ENCODE results near the gene CYP1A2. TPM values are rescaled to one million over a fixed set of nuclear protein-coding genes. Genes with fewer than 3 reads are reported as not detected.
"Not testable (repeated sequence)": the region's sequence is repeated elsewhere in the genome, so short reads cannot be mapped to it uniquely, and the experiment has no call there.

The CYP1A2 gene
- total RNA-seq, 1 donor from 2014 or later, result not detected

DNA sequence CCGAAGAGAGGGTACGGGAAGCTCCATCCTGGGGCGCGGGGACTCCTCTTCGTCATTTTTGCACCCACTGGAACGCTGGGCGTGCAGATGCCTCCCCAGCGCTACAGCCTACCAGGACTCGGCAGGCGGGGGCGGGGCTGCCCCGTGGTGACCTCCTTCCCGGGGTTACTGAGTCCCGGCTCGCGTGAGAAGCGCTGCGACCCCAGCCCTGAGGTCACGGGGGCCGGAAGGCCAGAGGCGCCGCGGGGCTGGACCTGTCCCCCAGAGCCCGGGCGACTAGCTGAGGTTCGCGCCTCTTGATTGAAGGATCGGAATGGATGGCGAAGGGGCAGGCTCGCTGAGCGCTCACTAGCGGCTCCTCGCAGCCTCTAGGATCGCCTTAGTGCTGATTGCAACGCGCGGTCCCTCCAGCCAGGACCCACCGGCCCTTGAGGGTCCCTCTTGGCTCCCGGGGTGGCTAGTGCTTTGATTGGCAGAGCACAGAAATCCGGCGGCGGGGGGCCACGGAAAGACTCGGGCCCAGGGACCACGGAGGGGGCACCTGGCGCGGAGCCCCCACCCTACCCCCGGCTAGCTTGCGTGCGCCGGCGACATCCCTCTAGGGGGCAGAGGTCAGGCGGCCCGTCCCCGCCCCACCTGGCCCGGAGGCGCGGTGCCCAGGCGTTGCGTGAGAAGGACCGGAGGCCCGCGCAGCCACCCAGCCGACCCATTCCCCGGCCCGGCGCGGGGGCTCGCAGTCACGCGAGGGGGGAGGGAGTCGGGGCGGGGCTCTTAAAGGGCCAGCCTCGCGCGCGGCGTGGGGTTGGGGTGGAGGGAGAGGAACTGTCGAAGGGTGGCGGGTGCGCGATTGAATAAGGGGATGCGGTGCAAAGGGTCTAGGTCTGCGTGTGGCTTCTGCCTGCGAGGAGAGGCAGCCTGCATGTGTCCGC is 22.5 kb upstream of the CYP1A2 start:
- Mint-ChIP-seq H3K27ac (no peak overlapping the region), H3K4me3 (peak overlapping the region; percentile 75), H3K9me3 (no peaks in the 10 kb centered on the region), H3K36me3 (ENCODE audit: low read depth) (no peaks in the 10 kb centered on the region), H3K4me1 (ENCODE audit: low read depth) (peaks cover 17% of the 10 kb centered on the region), H3K27me3 (ENCODE audit: insufficient read depth) (peaks cover 23% of the 10 kb centered on the region)
- peak; percentile 44 for DNase-seq (ENCODE audit: low spot score)
- intact Hi-C loops (cut with micrococcal nuclease), result no loop called here

DNA sequence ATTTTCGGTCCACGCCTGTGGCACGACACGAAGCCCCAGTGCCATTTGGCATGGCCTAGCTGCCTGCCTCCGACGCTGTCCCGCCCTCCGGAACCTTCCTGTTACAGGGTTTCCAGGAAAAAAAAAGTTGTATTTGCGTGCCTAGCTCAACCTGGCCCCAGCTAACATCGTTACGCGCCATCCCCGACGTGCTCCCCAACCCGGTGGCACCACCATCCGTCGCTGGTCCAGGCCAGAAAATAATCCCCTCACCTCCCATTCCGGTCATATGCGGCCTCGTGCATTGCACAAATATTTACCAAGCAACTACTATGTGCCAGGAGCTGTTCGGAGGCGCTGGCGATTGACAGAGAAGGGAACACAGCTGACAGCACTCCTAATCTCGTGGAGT is 21.9 kb upstream of the CYP1A2 start:
- DNase-seq (ENCODE audit: low spot score), result no peak
- H3K27ac Mint-ChIP-seq, result peak overlapping the region; percentile 65
- H3K4me3 Mint-ChIP-seq, result peak overlapping the region; percentile 75
- H3K4me1 Mint-ChIP-seq (ENCODE audit: low read depth), result peaks cover 17% of the 10 kb centered on the region
- H3K27me3 Mint-ChIP-seq (ENCODE audit: insufficient read depth), result peaks cover 23% of the 10 kb centered on the region
- no peaks in the 10 kb centered on the region for H3K36me3 Mint-ChIP-seq (ENCODE audit: low read depth)
- H3K9me3 Mint-ChIP-seq, result no peaks in the 10 kb centered on the region
- intact Hi-C loops (cut with micrococcal nuclease), result no loop called here

DNA sequence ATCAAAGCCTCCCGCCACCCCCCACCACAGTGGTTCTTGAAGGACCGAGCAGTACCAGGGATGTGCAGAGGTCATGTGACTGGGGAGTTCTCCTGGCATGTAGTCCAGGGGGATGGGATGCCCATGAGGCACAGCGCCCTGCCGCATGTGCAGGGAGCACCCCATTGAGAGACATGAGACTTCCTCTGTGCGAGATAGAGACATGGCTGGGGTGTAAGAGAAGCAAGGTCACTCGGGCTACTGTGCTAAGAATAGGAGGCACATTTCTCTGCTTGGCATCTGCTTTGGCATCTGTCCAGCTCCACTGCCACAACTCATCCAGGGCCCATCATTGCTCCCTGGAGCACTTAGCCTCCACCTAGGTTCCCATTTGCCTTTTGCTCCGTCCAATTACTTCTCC is 20.9 kb upstream of the CYP1A2 start:
- Mint-ChIP-seq H3K4me1 (ENCODE audit: low read depth) (peaks cover 17% of the 10 kb centered on the region), H3K27me3 (ENCODE audit: insufficient read depth) (peaks cover 23% of the 10 kb centered on the region), H3K36me3 (ENCODE audit: low read depth) (no peaks in the 10 kb centered on the region), H3K27ac (no peak overlapping the region), H3K9me3 (no peaks in the 10 kb centered on the region), H3K4me3 (peak overlapping the region; percentile 75)
- intact Hi-C loops (cut with micrococcal nuclease), result no loop called here
- DNase-seq (ENCODE audit: low spot score), result no peak

DNA sequence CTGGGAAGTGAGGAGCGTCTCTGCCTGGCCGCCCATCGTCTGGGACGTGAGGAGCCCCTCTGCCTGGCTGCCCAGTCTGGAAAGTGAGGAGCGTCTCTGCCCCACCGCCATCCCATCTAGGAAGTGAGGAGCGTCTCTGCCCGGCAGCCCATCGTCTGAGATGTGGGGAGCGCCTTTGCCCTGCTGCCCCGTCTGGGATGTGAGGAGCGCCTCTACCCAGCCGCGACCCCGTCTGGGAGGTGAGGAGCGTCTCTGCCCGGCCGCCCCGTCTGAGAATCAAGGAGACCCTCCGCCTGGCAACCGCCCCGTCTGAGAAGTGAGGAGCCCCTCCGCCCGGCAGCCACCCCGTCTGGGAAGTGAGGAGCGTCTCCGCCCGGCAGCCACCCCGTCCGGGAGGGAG is 19.9 kb upstream of the CYP1A2 start:
- H3K27ac Mint-ChIP-seq; intact Hi-C loops (cut with micrococcal nuclease); H3K9me3 Mint-ChIP-seq; H3K36me3 Mint-ChIP-seq (ENCODE audit: low read depth); DNase-seq (ENCODE audit: low spot score); H3K4me3 Mint-ChIP-seq: not testable (repeated sequence)
- Mint-ChIP-seq H3K4me1 (ENCODE audit: low read depth) (peaks cover 17% of the 10 kb centered on the region), H3K27me3 (ENCODE audit: insufficient read depth) (peaks cover 23% of the 10 kb centered on the region)

DNA sequence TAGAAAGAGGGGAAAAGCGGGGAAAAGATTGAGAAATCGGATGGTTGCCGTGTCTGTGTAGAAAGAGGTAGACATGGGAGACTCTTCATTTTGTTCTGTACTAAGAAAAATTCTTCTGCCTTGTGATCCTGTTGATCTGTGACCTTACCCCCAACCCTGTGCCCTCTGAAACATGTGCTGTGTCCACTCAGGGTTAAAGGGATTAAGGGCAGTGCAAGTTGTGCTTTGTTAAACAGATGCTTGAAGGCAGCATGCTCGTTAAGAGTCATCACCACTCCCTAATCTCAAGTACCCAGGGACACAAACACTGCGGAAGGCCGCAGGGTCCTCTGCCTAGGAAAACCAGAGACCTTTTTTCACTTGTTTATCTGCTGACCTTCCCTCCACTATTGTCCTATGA is 19.3 kb upstream of the CYP1A2 start:
- DNase-seq (ENCODE audit: low spot score); intact Hi-C loops (cut with micrococcal nuclease); H3K4me3 Mint-ChIP-seq; H3K27ac Mint-ChIP-seq; H3K9me3 Mint-ChIP-seq; H3K36me3 Mint-ChIP-seq (ENCODE audit: low read depth): not testable (repeated sequence)
- peaks cover 21% of the 10 kb centered on the region for H3K27me3 Mint-ChIP-seq (ENCODE audit: insufficient read depth)
- peaks cover 15% of the 10 kb centered on the region for H3K4me1 Mint-ChIP-seq (ENCODE audit: low read depth)

DNA sequence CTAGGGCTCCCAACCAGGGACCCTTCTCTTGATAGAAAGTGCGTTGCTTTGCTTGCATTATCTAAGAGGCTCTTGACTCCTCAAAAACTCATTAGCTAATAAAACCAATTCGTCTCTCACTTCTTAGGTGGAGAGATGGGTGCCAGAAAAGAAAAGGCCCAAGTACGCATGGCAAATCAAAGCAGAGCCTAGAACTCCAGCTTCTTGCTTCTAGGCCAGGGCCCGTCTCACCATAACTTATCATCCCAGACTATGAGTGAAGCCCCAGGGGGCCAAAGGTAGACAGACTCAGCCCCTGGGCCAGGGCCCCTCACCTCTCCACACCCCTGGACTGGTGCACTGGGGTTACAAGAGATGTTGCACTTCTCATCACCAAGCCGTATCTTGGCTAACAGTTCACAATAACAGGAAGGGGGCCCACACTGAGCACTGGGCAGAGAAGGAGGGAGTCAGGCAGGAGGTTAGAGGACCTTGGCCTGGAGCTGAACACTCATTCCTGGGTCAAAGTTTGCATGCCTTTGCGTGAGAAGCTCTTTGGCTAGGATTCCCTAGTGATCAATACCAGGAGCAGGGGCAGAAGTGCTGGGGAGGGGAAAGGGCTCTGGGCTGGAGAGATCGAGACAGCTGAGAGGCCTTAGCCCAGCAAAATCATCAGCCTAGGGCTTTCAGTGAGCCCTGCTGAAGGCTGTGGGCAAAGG is 17.9 kb upstream of the CYP1A2 start:
- Mint-ChIP-seq H3K4me1 (ENCODE audit: low read depth) (peaks cover 7% of the 10 kb centered on the region), H3K27me3 (ENCODE audit: insufficient read depth) (peaks cover 11% of the 10 kb centered on the region), H3K4me3 (no peak overlapping the region), H3K27ac (no peak overlapping the region), H3K36me3 (ENCODE audit: low read depth) (no peaks in the 10 kb centered on the region), H3K9me3 (no peaks in the 10 kb centered on the region)
- intact Hi-C loops (cut with micrococcal nuclease), result no loop called here
- no peak for DNase-seq (ENCODE audit: low spot score)

DNA sequence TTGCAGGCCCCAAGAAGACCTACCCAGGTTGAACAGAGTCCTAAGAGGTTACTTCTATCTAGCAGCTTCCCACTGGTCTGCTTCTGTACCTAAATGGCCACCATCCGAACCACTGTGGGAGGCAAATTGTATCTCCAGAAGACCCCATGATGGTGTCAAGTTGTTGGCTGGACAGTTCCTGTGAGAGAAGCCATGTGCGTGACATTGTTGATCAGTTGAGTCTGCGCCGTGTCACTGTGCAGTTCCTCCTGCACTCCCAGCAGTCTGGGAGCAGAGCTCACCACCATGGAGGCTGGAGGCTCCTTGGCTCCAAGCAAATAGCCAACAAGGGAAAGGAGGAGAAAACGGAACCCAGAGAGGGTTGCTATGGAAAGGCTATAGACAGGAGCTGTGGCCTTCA is 15.8 kb upstream of the CYP1A2 start:
- Mint-ChIP-seq H3K36me3 (ENCODE audit: low read depth) (no peaks in the 10 kb centered on the region), H3K4me3 (no peak overlapping the region), H3K27me3 (ENCODE audit: insufficient read depth) (peaks cover 6% of the 10 kb centered on the region), H3K27ac (no peak overlapping the region), H3K9me3 (peaks cover 7% of the 10 kb centered on the region), H3K4me1 (ENCODE audit: low read depth) (peaks cover under 1% of the 10 kb centered on the region)
- intact Hi-C loops (cut with micrococcal nuclease), result no loop called here
- no peak for DNase-seq (ENCODE audit: low spot score)

DNA sequence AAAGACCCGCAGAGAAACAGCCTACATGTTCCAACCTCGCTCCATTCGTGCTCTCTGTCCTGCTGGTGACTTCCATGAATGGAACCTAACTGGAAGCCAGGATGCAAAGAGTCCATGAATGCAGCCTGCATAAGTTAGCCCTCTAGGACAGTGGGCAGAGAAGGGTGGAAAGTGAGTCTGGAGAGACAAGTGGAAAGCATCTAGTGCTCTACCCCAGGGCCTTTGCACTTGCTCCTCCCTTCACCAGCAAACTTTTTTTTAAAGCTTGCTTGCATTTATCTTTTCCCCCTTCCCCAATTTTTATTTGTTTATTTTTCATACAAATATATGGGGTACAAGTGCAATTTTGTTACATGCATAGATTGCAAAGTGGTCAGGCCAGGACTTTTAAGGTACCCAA is 15.4 kb upstream of the CYP1A2 start:
- H3K4me3 Mint-ChIP-seq, result no peak overlapping the region
- DNase-seq (ENCODE audit: low spot score), result no peak
- intact Hi-C loops (cut with micrococcal nuclease), result no loop called here
- H3K36me3 Mint-ChIP-seq (ENCODE audit: low read depth), result no peaks in the 10 kb centered on the region
- H3K4me1 Mint-ChIP-seq (ENCODE audit: low read depth), result peaks cover 5% of the 10 kb centered on the region
- H3K27me3 Mint-ChIP-seq (ENCODE audit: insufficient read depth), result peaks cover 6% of the 10 kb centered on the region
- no peak overlapping the region for H3K27ac Mint-ChIP-seq
- H3K9me3 Mint-ChIP-seq, result peaks cover 11% of the 10 kb centered on the region

DNA sequence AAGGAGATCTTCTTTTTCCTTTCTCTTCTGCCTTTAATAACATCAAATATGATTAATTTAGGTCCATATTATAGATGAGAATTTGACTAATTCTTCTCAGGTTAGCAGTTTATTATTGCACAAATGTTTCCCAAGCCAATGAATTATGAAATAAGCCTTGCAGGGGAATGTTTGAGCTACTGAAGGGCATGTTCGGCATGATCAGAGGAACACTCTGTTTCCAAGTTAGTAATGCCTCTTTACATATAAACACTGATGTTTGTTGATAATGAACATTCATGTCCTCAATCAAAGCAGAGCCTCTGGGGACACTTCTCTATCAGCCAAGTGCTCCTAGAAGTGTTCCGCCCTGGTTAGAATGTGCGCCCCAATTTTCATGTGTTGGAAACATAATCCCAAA is 13.3 kb upstream of the CYP1A2 start:
- H3K27ac Mint-ChIP-seq, result no peak overlapping the region

DNA sequence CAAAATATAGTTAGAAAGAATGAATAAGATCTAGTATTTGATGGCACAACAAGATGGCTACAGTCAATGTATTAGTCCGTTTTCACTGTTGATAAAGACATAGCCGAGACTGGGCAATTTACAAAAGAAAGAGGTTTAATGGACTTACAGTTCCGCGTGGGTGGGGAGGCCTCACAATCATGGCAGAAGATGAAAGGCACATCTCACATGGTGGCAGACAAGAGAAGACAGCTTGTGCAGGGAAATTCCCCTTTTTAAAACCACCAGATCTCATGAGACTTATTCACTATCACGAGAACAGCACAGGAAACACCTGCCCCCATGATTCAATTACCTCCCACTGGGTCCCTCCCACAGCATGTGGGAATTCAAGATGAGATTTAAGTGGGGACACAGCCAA is 10.4 kb upstream of the CYP1A2 start:
- peaks cover 19% of the 10 kb centered on the region for H3K9me3 Mint-ChIP-seq
- H3K27me3 Mint-ChIP-seq (ENCODE audit: insufficient read depth); intact Hi-C loops (cut with micrococcal nuclease); H3K27ac Mint-ChIP-seq; H3K4me3 Mint-ChIP-seq; H3K4me1 Mint-ChIP-seq (ENCODE audit: low read depth); DNase-seq (ENCODE audit: low spot score); H3K36me3 Mint-ChIP-seq (ENCODE audit: low read depth): not testable (repeated sequence)

More for the DNA sequence above, 13.3 kb upstream of the CYP1A2 start:
- DNase-seq (ENCODE audit: low spot score), result no peak
- H3K36me3 Mint-ChIP-seq (ENCODE audit: low read depth), result no peaks in the 10 kb centered on the region
- no peak overlapping the region for H3K4me3 Mint-ChIP-seq
- H3K4me1 Mint-ChIP-seq (ENCODE audit: low read depth), result peaks cover 6% of the 10 kb centered on the region
- H3K9me3 Mint-ChIP-seq, result peaks cover 12% of the 10 kb centered on the region
- H3K27me3 Mint-ChIP-seq (ENCODE audit: insufficient read depth), result peaks cover 6% of the 10 kb centered on the region
- intact Hi-C loops (cut with micrococcal nuclease), result no loop called here

DNA sequence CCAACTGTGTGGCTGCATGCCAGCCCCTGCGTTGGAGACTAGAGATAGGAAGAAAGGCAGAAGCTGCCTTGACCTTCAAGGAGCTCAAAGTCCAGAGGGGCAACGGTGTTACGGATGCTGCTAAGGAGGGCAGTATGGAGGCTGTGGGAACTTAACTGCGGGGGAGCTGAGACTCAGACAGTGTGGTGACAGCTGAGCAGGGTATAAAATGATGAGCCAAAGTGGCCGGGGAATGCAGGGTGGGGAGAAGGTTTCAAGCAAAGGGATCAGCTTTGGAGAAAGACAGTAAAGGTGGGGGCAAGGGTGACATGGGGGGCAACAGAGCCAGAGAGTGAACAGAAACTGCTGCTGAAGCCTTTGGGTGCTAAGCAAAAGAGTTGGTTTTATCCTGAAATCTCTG is 6.2 kb upstream of the CYP1A2 start:
- Mint-ChIP-seq H3K36me3 (ENCODE audit: low read depth) (no peaks in the 10 kb centered on the region), H3K27ac (no peak overlapping the region), H3K9me3 (peaks cover 15% of the 10 kb centered on the region), H3K4me1 (ENCODE audit: low read depth) (peaks cover 6% of the 10 kb centered on the region), H3K4me3 (no peak overlapping the region), H3K27me3 (ENCODE audit: insufficient read depth) (peaks cover 4% of the 10 kb centered on the region)
- no peak for DNase-seq (ENCODE audit: low spot score)
- intact Hi-C loops (cut with micrococcal nuclease), result no loop called here

DNA sequence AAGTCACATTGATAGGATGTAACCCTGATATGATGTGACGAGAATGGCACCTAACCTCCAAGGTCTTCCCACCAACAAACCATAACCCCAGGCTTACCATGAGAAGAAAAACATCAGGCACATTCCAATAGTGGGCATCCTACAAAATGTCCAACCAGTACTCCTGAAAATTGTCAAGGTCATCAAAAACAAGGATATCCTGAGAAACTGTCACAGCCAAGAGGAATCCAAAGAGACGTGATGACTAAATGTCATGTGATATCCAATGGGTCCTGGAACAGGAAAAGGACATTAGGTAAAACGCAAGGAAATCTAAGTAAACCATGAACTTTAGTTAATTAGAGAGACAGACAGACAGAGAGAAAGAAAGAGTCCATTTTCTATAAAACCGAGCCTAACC is 2.3 kb upstream of the CYP1A2 start:
- no peak overlapping the region for H3K4me3 Mint-ChIP-seq
- H3K9me3 Mint-ChIP-seq, result peaks cover 7% of the 10 kb centered on the region
- H3K27ac Mint-ChIP-seq, result no peak overlapping the region
- no peaks in the 10 kb centered on the region for H3K36me3 Mint-ChIP-seq (ENCODE audit: low read depth)
- H3K4me1 Mint-ChIP-seq (ENCODE audit: low read depth), result no peaks in the 10 kb centered on the region
- no peak for DNase-seq (ENCODE audit: low spot score)
- intact Hi-C loops (cut with micrococcal nuclease), result no loop called here
- H3K27me3 Mint-ChIP-seq (ENCODE audit: insufficient read depth), result peaks cover 4% of the 10 kb centered on the region

DNA sequence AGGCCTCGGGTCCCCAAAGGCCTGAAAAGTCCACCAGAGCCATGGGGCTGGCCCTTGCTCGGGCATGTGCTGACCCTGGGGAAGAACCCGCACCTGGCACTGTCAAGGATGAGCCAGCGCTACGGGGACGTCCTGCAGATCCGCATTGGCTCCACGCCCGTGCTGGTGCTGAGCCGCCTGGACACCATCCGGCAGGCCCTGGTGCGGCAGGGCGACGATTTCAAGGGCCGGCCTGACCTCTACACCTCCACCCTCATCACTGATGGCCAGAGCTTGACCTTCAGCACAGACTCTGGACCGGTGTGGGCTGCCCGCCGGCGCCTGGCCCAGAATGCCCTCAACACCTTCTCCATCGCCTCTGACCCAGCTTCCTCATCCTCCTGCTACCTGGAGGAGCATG is 1.2 kb downstream of the CYP1A2 start:
- no peak overlapping the region for H3K4me3 Mint-ChIP-seq
- DNase-seq (ENCODE audit: low spot score), result no peak
- intact Hi-C loops (cut with micrococcal nuclease), result no loop called here
- H3K9me3 Mint-ChIP-seq, result no peaks in the 10 kb centered on the region
- H3K36me3 Mint-ChIP-seq (ENCODE audit: low read depth), result no peaks in the 10 kb centered on the region
- no peaks in the 10 kb centered on the region for H3K4me1 Mint-ChIP-seq (ENCODE audit: low read depth)
- H3K27me3 Mint-ChIP-seq (ENCODE audit: insufficient read depth), result peaks cover 4% of the 10 kb centered on the region
- H3K27ac Mint-ChIP-seq, result no peak overlapping the region

Measured in activated T-helper 1 cell treated with anti-CD3 and anti-CD28 coated beads, Interleukin-12 subunit alpha, Interleukin-12 subunit beta, Interleukin-2, Interleukin-4 antibody, amounts not matched to agents 30 ng/mL and 10 ng/mL and 1 ng/mL, durations not matched to agents 14 hours and 24 hours and 36 hours (primary cell).